HepG2 (cell line): Measurements from ENCODE around the gene DNMT3A. TPM values are rescaled to one million over a fixed set of nuclear protein-coding genes. Genes with fewer than 3 reads are reported as not detected.

Experiments
- AHR ChIP-seq: IDR thresholded peaks from 2 replicates; pipeline ENCODE4 v1.6.1; 2018; ENCODE audit warnings: missing genetic modification reagents, missing compliant biosample characterization
- ARID3A ChIP-seq: IDR thresholded peaks from 2 replicates; pipeline ENCODE4 v1.6.1; 2012; ENCODE audit warnings: low read depth, low read length, improper control_type of control experiment
- BRD4 ChIP-seq: sonication (generic); formaldehyde crosslinking; IDR thresholded peaks from 2 replicates; pipeline ENCODE4 v1.4.0; 2020; ENCODE audit warnings: missing genetic modification reagents
- BRF2 ChIP-seq: sonication (generic); formaldehyde crosslinking; IDR thresholded peaks from 2 replicates; pipeline ENCODE4 v1.8.1; 2022; ENCODE audit warnings: mild to moderate bottlenecking, missing genetic modification reagents
- CHD4 ChIP-seq: fragments of 200-600 bp; sonication (generic); IDR thresholded peaks from 2 replicates; pipeline ENCODE4 v1.7.0; 2017; ENCODE audit warnings: mild to moderate bottlenecking, low read length, borderline replicate concordance
- DNMT3B ChIP-seq: conservative IDR thresholded peaks from 2 replicates; pipeline ENCODE4 v1.6.1; 2016; ENCODE audit warnings: missing biosample characterization, control low read depth
- HIVEP1 ChIP-seq: sonication (generic); formaldehyde crosslinking; IDR thresholded peaks from 2 replicates; pipeline ENCODE4 v1.4.0; 2020; ENCODE audit warnings: mild to moderate bottlenecking, missing genetic modification reagents
- KAT7 ChIP-seq: IDR thresholded peaks from 2 replicates; pipeline ENCODE4 v1.6.1; 2018; ENCODE audit warnings: borderline replicate concordance, missing compliant biosample characterization
- KLF6 ChIP-seq: IDR thresholded peaks from 2 replicates; pipeline ENCODE4 v1.8.0; 2016; ENCODE audit warnings: missing biosample characterization, missing genetic modification reagents
- NFIB ChIP-seq: sonication (generic); formaldehyde crosslinking; IDR thresholded peaks from 2 replicates; pipeline ENCODE4 v1.9.0; 2021; ENCODE audit warnings: missing genetic modification reagents, mild to moderate bottlenecking, borderline replicate concordance
- NR2F1 ChIP-seq, 2 experiments: fragments of 450-650 bp in 1 of 2; formaldehyde crosslinking in 1 of 2; IDR thresholded peaks; 2 replicates each; pipeline versions ENCODE4 v1.5.0 to v1.6.1; 2016 to 2020; ENCODE audit warnings: mild to moderate bottlenecking in 1 of 2, missing compliant biosample characterization in 1 of 2, missing genetic modification reagents in 1 of 2, moderate library complexity in 1 of 2
- POLR2G ChIP-seq: fragments of 200-400 bp; formaldehyde crosslinking; IDR thresholded peaks from 2 replicates; pipeline ENCODE4 v1.6.1; 2018; ENCODE audit warnings: mild to moderate bottlenecking, low read depth, low read length, moderate library complexity
- SIN3B ChIP-seq: fragments of 150-350 bp; IDR thresholded peaks from 2 replicates; pipeline ENCODE4 v1.6.1; 2014; ENCODE audit warnings: low read length
- SRSF9 ChIP-seq: fragments of 200-400 bp; formaldehyde crosslinking; IDR thresholded peaks from 2 replicates; pipeline ENCODE4 v1.6.1; 2018; ENCODE audit warnings: borderline replicate concordance, mild to moderate bottlenecking, low read depth, low read length; ENCODE audit not compliant: insufficient read depth, poor library complexity, severe bottlenecking
- ZBED4 ChIP-seq: sonication (generic); formaldehyde crosslinking; IDR thresholded peaks from 2 replicates; pipeline ENCODE4 v1.4.0; 2020; ENCODE audit warnings: missing genetic modification reagents, borderline replicate concordance
- ZNF17 ChIP-seq: sonication (generic); formaldehyde crosslinking; IDR thresholded peaks from 2 replicates; pipeline ENCODE4 v1.5.0; 2020; ENCODE audit warnings: mild to moderate bottlenecking, missing genetic modification reagents
- ZNF367 ChIP-seq: sonication (generic); formaldehyde crosslinking; IDR thresholded peaks from 2 replicates; pipeline ENCODE4 v1.4.0; 2020; ENCODE audit warnings: missing genetic modification reagents, borderline replicate concordance
- ZNF460 ChIP-seq: sonication (generic); formaldehyde crosslinking; IDR thresholded peaks from 2 replicates; pipeline ENCODE4 v1.5.1; 2020; ENCODE audit warnings: missing genetic modification reagents, mild to moderate bottlenecking, borderline replicate concordance
- ZNF619 ChIP-seq: sonication (generic); formaldehyde crosslinking; IDR thresholded peaks from 2 replicates; pipeline ENCODE4 v1.4.0; 2020; ENCODE audit warnings: mild to moderate bottlenecking, missing genetic modification reagents
- ZNF713 ChIP-seq: sonication (generic); formaldehyde crosslinking; IDR thresholded peaks from 2 replicates; pipeline ENCODE4 v1.4.0; 2020; ENCODE audit warnings: mild to moderate bottlenecking, missing genetic modification reagents
- polyA plus RNA-seq, 8 experiments: library from polyadenylated mRNA; depleted of rRNA in 3 of 8; stranded (reverse) in 7 of 8; unstranded in 1 of 8; fragments of >200 nt; fragmentation: Illumina TruSeq in 4 of 8; extraction: Trizol in 4 of 8; gene quantifications; 2 replicates each; pipeline versions ENCODE4 v1.2.1 to v1.2.3, GENCODE V29; 2011 to 2016; ENCODE audit warnings: low read depth in 4 of 8, missing spikeins in 1 of 8, mixed read lengths in 1 of 8; ENCODE audit not compliant: insufficient read depth in 1 of 8
- total RNA-seq, 5 experiments: library from RNA; depleted of rRNA; stranded (reverse); fragments of >200 nt; fragmentation: Illumina TruSeq; extraction: Trizol; gene quantifications; 2 replicates each; pipeline ENCODE4 v1.2.3, GENCODE V29; 2016; ENCODE audit warnings: low read depth in 1 of 5

Gene DNMT3A
- total and polyA plus RNA-seq, 2 of the 13 experiments (the other 11 are each of a cell fraction or from before 2014, with no cell fraction given) = 14.7 to 29.1 TPM

DNA sequence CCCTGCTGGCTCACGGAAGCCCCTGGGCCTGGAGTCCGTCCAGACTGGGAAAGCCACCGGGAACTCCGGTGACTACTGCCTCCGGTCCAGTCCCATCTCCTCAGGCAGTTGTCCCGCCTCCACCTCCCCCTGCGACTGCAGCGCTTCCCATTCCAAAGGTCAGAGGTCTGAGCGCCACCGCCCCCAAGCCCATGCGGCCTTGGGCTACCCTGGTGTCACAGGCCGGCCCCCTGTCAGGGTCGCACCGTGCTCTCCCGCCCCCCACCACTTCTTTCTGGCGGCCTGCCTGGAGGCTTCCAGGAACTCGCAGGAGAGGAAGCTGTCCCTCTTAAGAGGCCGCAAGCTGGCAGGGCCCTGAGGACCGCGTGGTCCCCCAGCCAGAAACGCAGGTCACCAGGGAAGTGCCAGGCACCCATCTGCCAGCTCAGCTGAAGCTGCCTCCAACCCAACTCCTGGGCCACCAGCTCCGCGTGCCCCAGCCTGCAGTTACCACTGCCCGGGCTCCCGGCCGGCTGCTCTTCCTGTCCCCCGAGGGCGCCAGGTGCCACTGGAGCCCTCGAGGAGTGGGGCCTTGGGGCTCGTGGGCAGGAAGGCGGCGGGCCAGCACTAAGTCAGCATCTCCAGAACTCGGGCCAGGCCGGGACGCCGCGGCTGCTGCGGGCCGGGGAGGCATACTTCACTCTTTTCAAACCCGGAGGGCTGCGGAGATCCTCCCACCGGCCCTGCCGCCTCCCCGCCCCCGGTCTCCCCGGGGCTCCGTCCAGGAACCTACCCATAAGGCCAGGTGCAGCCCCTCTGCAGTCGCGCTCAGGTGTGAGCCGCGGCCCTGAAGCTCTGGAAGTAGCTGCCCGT lies 90.1 kb downstream of the DNMT3A start (continued):
- TF ChIP-seq SRSF9 (no peak), POLR2G (peak; percentile 95), SIN3B (no peak), DNMT3B (no peak; the same call in 1 of the 2 replicates), ARID3A (no peak), ZNF713 (CRISPR knock-in tag) (peak; percentile 38; the same call in 1 of the 2 replicates), BRF2 (peak; percentile 94), CHD4 (no peak), AHR (CRISPR knock-in tag) (peak; percentile 36; the same call in 1 of the 2 replicates), NR2F1 (CRISPR knock-in tag; IDR thresholded peaks at IDR 0.05) (peak; percentile 95 to 98), KLF6 (peak; percentile 83), ZNF367 (CRISPR knock-in tag) (peak; percentile 82), KAT7 (peak; percentile 99), ZBED4 (CRISPR knock-in tag) (peak; percentile 48; the same call in 1 of the 2 replicates), ZNF619 (peak; percentile 89; the same call in 1 of the 2 replicates), HIVEP1 (CRISPR knock-in tag) (peak; percentile 99), BRD4 (CRISPR knock-in tag) (peak; percentile 92), NFIB (CRISPR knock-in tag) (no peak), ZNF460 (CRISPR knock-in tag) (peak; percentile 27; the same call in 1 of the 2 replicates), ZNF17 (CRISPR knock-in tag) (peak; percentile 93; the same call in 1 of the 2 replicates)
